ENCODE measurements around the gene TACR2. TPM values are rescaled to one million over a fixed set of nuclear protein-coding genes. Genes with fewer than 3 reads are reported as not detected.

TACR2 gene
- total and polyA plus RNA-seq, 2 of the 13 experiments (the other 11 are each of a cell fraction or from before 2014, with no cell fraction given): 0.04 TPM; not detected in 1

GRCh38 chr10:69466158-69466490 is 49.4 kb upstream of the TACR2 start:
- H4K20me1 ChIP-seq (ENCODE audit: insufficient read depth, low read length): no peaks in the 10 kb centered on the region
- H3K36me3 ChIP-seq (replicated peaks in 1 of 2; ENCODE audit: control insufficient read depth in 1 of 2, insufficient read depth in 2 of 2, low read length in 2 of 2): no peaks in the 10 kb centered on the region
- no peak overlapping the region for H3K27ac ChIP-seq (ENCODE audit: extremely low read length, insufficient read depth, low read length)
- H3K4me2 ChIP-seq (ENCODE audit: low read depth, low read length): no peak overlapping the region
- no TSS peak for BruUV-seq (replicated peaks)
- in situ Hi-C loops (cut with HindIII; ENCODE audit: extremely low pct_ligation_motif_present, low pct_unique_long_range_greater_than_20kb): no loop called here
- no peaks in the 10 kb centered on the region for H3K79me2 ChIP-seq (ENCODE audit: insufficient read depth, low read length)
- intact Hi-C loops (cut with micrococcal nuclease; ENCODE audit: unreplicated experiment): no loop called here
- no peak for ATAC-seq
- WGBS (ENCODE audit: low lambda C conversion rate): 23% methylated on average over 5 of the region's 5 CpGs
- H3K9me3 ChIP-seq (ENCODE audit: low read length): no peaks in the 10 kb centered on the region
- no peaks in the 10 kb centered on the region; a peak in 1 of 5 replicates for H3K27me3 ChIP-seq (ENCODE audit: control insufficient read depth in 1 of 2, insufficient read depth in 2 of 2, low read length in 2 of 2)
- no peak for TF ChIP-seq RXRA (CRISPR knock-in tag; IDR thresholded peaks at IDR 0.05)
- CTCF ChIA-PET (ENCODE audit: low intra/inter-chr PET ratio, low total read pairs): no interaction called here
- FAIRE-seq: no peak
- no peak for DNase-seq (ENCODE audit: low spot score)
- H3K4me3 ChIP-seq (replicated peaks in 1 of 3; ENCODE audit: insufficient read depth in 1 of 3, low read depth in 2 of 3, low read length in 3 of 3): no peak overlapping the region
- peaks cover 5% of the 10 kb centered on the region; the same call in 1 of the 2 replicates for H3K4me1 ChIP-seq (ENCODE audit: insufficient read depth, low read length)
- POLR2A ChIA-PET: no interaction called here
- no peak overlapping the region for H2AFZ ChIP-seq (ENCODE audit: low read length)
- H3K9ac ChIP-seq (ENCODE audit: insufficient read depth, low read depth, low read length): no peak overlapping the region

- BruUV-seq (replicated peaks): no TSS peak
- in situ Hi-C loops (cut with HindIII; ENCODE audit: extremely low pct_ligation_motif_present, low pct_unique_long_range_greater_than_20kb): no loop called here
- Histone ChIP-seq H4K20me1 (ENCODE audit: insufficient read depth, low read length) (no peaks in the 10 kb centered on the region), H3K36me3 (replicated peaks in 1 of 2; ENCODE audit: control insufficient read depth in 1 of 2, insufficient read depth in 2 of 2, low read length in 2 of 2) (no peaks in the 10 kb centered on the region), H3K4me1 (ENCODE audit: insufficient read depth, low read length) (peaks cover 10% of the 10 kb centered on the region; the same call in 1 of the 2 replicates), H3K4me3 (replicated peaks in 1 of 3; ENCODE audit: insufficient read depth in 1 of 3, low read depth in 2 of 3, low read length in 3 of 3) (no peak overlapping the region), H3K27me3 (ENCODE audit: control insufficient read depth in 1 of 2, insufficient read depth in 2 of 2, low read length in 2 of 2) (peaks cover 0 to 1% of the 10 kb centered on the region in 2 experiments; a peak in 1 of 5 replicates), H3K27ac (ENCODE audit: extremely low read length, insufficient read depth, low read length) (no peak overlapping the region), H2AFZ (ENCODE audit: low read length) (no peak overlapping the region), H3K9ac (ENCODE audit: insufficient read depth, low read depth, low read length) (no peak overlapping the region), H3K9me3 (ENCODE audit: low read length) (no peaks in the 10 kb centered on the region), H3K4me2 (ENCODE audit: low read depth, low read length) (no peak overlapping the region), H3K79me2 (ENCODE audit: insufficient read depth, low read length) (no peaks in the 10 kb centered on the region)
- no peak for TF ChIP-seq ZBTB38 (CRISPR knock-in tag; IDR thresholded peaks at IDR 0.05)
- TF ChIP-seq JUN (CRISPR knock-in tag; IDR thresholded peaks at IDR 0.05): no peak
- TF ChIP-seq MBNL3 (CRISPR knock-in tag; conservative IDR thresholded peaks at IDR 0.05): no peak
- no peak for TF ChIP-seq ZBTB21 (CRISPR knock-in tag; IDR thresholded peaks at IDR 0.05)
- TF ChIP-seq CC2D1A (CRISPR knock-in tag; IDR thresholded peaks at IDR 0.05): no peak
- TF ChIP-seq, protein P1, sequence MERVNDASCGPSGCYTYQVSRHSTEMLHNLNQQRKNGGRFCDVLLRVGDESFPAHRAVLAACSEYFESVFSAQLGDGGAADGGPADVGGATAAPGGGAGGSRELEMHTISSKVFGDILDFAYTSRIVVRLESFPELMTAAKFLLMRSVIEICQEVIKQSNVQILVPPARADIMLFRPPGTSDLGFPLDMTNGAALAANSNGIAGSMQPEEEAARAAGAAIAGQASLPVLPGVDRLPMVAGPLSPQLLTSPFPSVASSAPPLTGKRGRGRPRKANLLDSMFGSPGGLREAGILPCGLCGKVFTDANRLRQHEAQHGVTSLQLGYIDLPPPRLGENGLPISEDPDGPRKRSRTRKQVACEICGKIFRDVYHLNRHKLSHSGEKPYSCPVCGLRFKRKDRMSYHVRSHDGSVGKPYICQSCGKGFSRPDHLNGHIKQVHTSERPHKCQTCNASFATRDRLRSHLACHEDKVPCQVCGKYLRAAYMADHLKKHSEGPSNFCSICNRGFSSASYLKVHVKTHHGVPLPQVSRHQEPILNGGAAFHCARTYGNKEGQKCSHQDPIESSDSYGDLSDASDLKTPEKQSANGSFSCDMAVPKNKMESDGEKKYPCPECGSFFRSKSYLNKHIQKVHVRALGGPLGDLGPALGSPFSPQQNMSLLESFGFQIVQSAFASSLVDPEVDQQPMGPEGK (CRISPR knock-in tag; IDR thresholded peaks at IDR 0.05): no peak
- ATAC-seq (no peak), DNase-seq (ENCODE audit: low spot score) (no peak), FAIRE-seq (no peak)
- POLR2A ChIA-PET: no interaction called here
- intact Hi-C loops (cut with micrococcal nuclease; ENCODE audit: unreplicated experiment): no loop called here
- 63% methylated on average over 9 of the region's 9 CpGs for WGBS (ENCODE audit: low lambda C conversion rate)
- CTCF ChIA-PET (ENCODE audit: low intra/inter-chr PET ratio, low total read pairs): no interaction called here
Measured at GRCh38 chr10:69465457-69466157, 48.9 kb upstream of the TACR2 start.

Measured in HepG2 (cell line).